OCI-LY7 (cell line): ENCODE measurements around the gene TACR1.

Experiments used
- EZH2phosphoT487 ChIP-seq: fragments of 200-600 bp; sonication (generic); IDR thresholded peaks from 2 replicates; pipeline ENCODE4 v1.6.1; 2018; ENCODE audit warnings: low read depth, borderline replicate concordance, mild to moderate bottlenecking, mixed run types, antibody characterized with exemption, low read length, moderate library complexity, mixed read lengths
- TF ChIP-seq, protein P1 (sequence below): fragments of 200-600 bp; sonication (generic); conservative IDR thresholded peaks from 2 replicates; pipeline ENCODE4 v1.5.1; 2014; ENCODE audit warnings: mild to moderate bottlenecking, antibody characterized with exemption, low read length, moderate library complexity, mixed read lengths

DNA sequence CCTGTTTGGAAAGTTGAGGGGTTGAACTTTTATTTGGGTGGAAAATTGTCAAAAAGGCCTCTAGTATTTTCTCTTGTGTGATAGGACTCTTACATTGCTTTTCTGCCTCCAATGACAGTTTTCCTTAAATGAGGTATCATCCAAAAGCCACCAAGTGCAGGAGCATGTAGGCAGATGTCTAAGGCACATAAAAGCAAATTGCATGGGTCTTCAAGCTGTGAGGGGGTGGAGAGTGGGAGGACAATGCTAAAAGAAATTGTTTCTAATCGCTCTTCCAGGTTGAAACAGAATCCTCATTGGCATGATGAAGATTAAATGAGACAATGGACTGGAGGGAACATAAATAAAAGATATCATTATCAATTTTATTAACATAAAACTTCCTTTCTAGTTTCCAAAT, 6.8 kb downstream of the TACR1 start:
- TF ChIP-seq, protein P1, sequence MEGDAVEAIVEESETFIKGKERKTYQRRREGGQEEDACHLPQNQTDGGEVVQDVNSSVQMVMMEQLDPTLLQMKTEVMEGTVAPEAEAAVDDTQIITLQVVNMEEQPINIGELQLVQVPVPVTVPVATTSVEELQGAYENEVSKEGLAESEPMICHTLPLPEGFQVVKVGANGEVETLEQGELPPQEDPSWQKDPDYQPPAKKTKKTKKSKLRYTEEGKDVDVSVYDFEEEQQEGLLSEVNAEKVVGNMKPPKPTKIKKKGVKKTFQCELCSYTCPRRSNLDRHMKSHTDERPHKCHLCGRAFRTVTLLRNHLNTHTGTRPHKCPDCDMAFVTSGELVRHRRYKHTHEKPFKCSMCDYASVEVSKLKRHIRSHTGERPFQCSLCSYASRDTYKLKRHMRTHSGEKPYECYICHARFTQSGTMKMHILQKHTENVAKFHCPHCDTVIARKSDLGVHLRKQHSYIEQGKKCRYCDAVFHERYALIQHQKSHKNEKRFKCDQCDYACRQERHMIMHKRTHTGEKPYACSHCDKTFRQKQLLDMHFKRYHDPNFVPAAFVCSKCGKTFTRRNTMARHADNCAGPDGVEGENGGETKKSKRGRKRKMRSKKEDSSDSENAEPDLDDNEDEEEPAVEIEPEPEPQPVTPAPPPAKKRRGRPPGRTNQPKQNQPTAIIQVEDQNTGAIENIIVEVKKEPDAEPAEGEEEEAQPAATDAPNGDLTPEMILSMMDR = no peak
- no peak for TF ChIP-seq EZH2phosphoT487
